Liver (tissue), 9 donors: ENCODE results near the gene ORC2. TPM values are rescaled to one million over a fixed set of nuclear protein-coding genes. Genes with fewer than 3 reads are reported as not detected.

Experiments used
- DNase-seq: peaks from one replicate; pipeline ENCODE4 v3.0.0-alpha.2; 2017; ENCODE audit warnings: low spot score
- H3K27ac ChIP-seq, 2 donors: one replicate each; pipeline ENCODE4 v1.7.0; 2013; ENCODE audit warnings: inconsistent platforms in 2 of 2, low read length in 2 of 2, control low read depth in 1 of 2, low read depth in 1 of 2, mild to moderate bottlenecking in 1 of 2
- H3K27me3 ChIP-seq, 4 donors: one replicate each; pipeline versions ENCODE4 v1.6.1 to v1.7.0; 2013; ENCODE audit warnings: low read length in 3 of 4, inconsistent platforms in 1 of 4, mild to moderate bottlenecking in 1 of 4, moderate library complexity in 1 of 4; ENCODE audit not compliant: control insufficient read depth in 4 of 4, insufficient read depth in 4 of 4
- H3K36me3 ChIP-seq, 4 donors: one replicate each; pipeline versions ENCODE4 v1.6.1 to v1.7.0; 2013; ENCODE audit warnings: low read length in 3 of 4, mild to moderate bottlenecking in 3 of 4, low read depth in 1 of 4, moderate library complexity in 1 of 4; ENCODE audit not compliant: control insufficient read depth in 4 of 4, insufficient read depth in 3 of 4
- H3K4me1 ChIP-seq, 4 donors: one replicate each; pipeline versions ENCODE4 v1.6.1 to v1.7.0; 2013; ENCODE audit warnings: low read length in 3 of 4, mild to moderate bottlenecking in 3 of 4, moderate library complexity in 1 of 4; ENCODE audit not compliant: control insufficient read depth in 4 of 4, insufficient read depth in 4 of 4
- H3K4me3 ChIP-seq, 3 donors: one replicate each; pipeline versions ENCODE4 v1.6.1 to v1.7.0; 2013; ENCODE audit warnings: low read length in 3 of 3, control low read depth in 1 of 3, low read depth in 1 of 3, mild to moderate bottlenecking in 1 of 3
- H3K9ac ChIP-seq, 2 donors: one replicate each; pipeline ENCODE4 v1.7.0; 2013; ENCODE audit warnings: low read length in 2 of 2, mild to moderate bottlenecking in 2 of 2, moderate library complexity in 2 of 2, control low read depth in 1 of 2, low read depth in 1 of 2
- H3K9me3 ChIP-seq, 4 donors: one replicate each; pipeline versions ENCODE4 v1.6.1 to v1.7.0; 2013; ENCODE audit warnings: low read length in 3 of 4; ENCODE audit not compliant: control insufficient read depth in 4 of 4
- ATF3 ChIP-seq: IDR thresholded peaks from 2 replicates; pipeline ENCODE4 v1.6.1; 2016; ENCODE audit warnings: antibody characterized with exemption
- EGR1 ChIP-seq, 2 donors: IDR thresholded peaks; 2 replicates each; pipeline ENCODE4 v1.6.1; 2016 to 2018; ENCODE audit warnings: antibody characterized with exemption in 2 of 2, low read depth in 2 of 2
- FOXA1 ChIP-seq: IDR thresholded peaks from 2 replicates; pipeline ENCODE4 v1.6.1; 2016; ENCODE audit warnings: antibody characterized with exemption
- FOXA2 ChIP-seq: IDR thresholded peaks from 2 replicates; pipeline ENCODE4 v1.6.1; 2016; ENCODE audit warnings: antibody characterized with exemption
- GABPA ChIP-seq, 2 donors: IDR thresholded peaks in 1 of 2; conservative IDR thresholded peaks in 1 of 2; 2 replicates each; pipeline ENCODE4 v1.6.1; 2016; ENCODE audit warnings: antibody characterized with exemption in 2 of 2, mild to moderate bottlenecking in 1 of 2, moderate library complexity in 1 of 2
- HNF4G ChIP-seq: IDR thresholded peaks from 2 replicates; pipeline ENCODE4 v1.6.1; 2016; ENCODE audit warnings: antibody characterized with exemption
- JUND ChIP-seq, 2 donors: IDR thresholded peaks; 2 replicates each; pipeline ENCODE4 v1.6.1; 2016; ENCODE audit warnings: antibody characterized with exemption in 2 of 2
- MAX ChIP-seq: IDR thresholded peaks from 2 replicates; pipeline ENCODE4 v1.6.1; 2016; ENCODE audit warnings: antibody characterized with exemption
- RAD21 ChIP-seq, 2 donors: IDR thresholded peaks; 2 replicates each; pipeline ENCODE4 v1.6.1; 2016; ENCODE audit warnings: antibody characterized with exemption in 2 of 2, mild to moderate bottlenecking in 2 of 2
- RXRA ChIP-seq, 2 donors: IDR thresholded peaks; 2 replicates each; pipeline ENCODE4 v1.6.1; 2017 to 2018; ENCODE audit warnings: antibody characterized with exemption in 2 of 2, mild to moderate bottlenecking in 1 of 2
- YY1 ChIP-seq: IDR thresholded peaks from 2 replicates; pipeline ENCODE4 v1.6.1; 2016; ENCODE audit warnings: antibody characterized with exemption, mild to moderate bottlenecking
- ZBTB33 ChIP-seq: IDR thresholded peaks from 2 replicates; pipeline ENCODE4 v1.6.1; 2016; ENCODE audit warnings: antibody characterized with exemption
- WGBS: extraction: QIAGEN DNeasy Blood & Tissue Kit; methylation state at CpG from one replicate; pipeline ENCODE4 v1.1.7; 2013; 5-methylcytosine and 5-hydroxymethylcytosine counted together
- polyA plus RNA-seq, 2 donors: library from polyadenylated mRNA; stranded (reverse) in 1 of 2; unstranded in 1 of 2; fragments of 200-250 nt in 1 of 2; fragments of >200 nt in 1 of 2; fragmentation: Nextera tagmentation in 1 of 2; extraction: Ambion mirVana in 1 of 2; gene quantifications; one replicate each; pipeline versions ENCODE4 v1.2.1 to v1.2.3, GENCODE V29; 2013 to 2015
- total RNA-seq, 2 donors: library from RNA; depleted of rRNA; stranded (reverse); fragments of >200 nt; gene quantifications; one replicate each; pipeline ENCODE4 v1.2.3, GENCODE V29; 2014
- donor health status: healthy.
- donor health status: healthy.
- donor health status: healthy.
- donor health status: healthy.
- donor health status: healthy.

ORC2 gene
- total and polyA plus RNA-seq, 4 donors: 2.0 to 13.2 (median 11.6) TPM

GRCh38 chr2:201006704-201007103 is 43.2 kb upstream of the ORC2 start:
- H3K4me1 ChIP-seq: peaks cover 0 to 7% (median 2%) of the 10 kb centered on the region in 4 donors
- TF ChIP-seq FOXA1: no peak
- no peak for TF ChIP-seq MAX
- no peak for TF ChIP-seq HNF4G
- no peak for TF ChIP-seq ZBTB33
- TF ChIP-seq RXRA (IDR thresholded peaks at IDR 0.05): no peak
- no peak for TF ChIP-seq ATF3
- no peak for TF ChIP-seq GABPA (IDR thresholded peaks at IDR 0.05 in 1 of 2, conservative IDR thresholded peaks at IDR 0.05 in 1 of 2)
- no peak for TF ChIP-seq RAD21 (IDR thresholded peaks at IDR 0.05)
- no peak for TF ChIP-seq YY1
- no peak for TF ChIP-seq JUND (IDR thresholded peaks at IDR 0.05)
- no peak overlapping the region for H3K4me3 ChIP-seq
- no peak overlapping the region for H3K9ac ChIP-seq
- no peak for DNase-seq
- H3K27ac ChIP-seq: no peak overlapping the region
- peaks cover 0 to 15% (median 7%) of the 10 kb centered on the region in 4 donors for H3K36me3 ChIP-seq
- H3K9me3 ChIP-seq: no peaks in the 10 kb centered on the region
- H3K27me3 ChIP-seq: no peaks in the 10 kb centered on the region

- Histone ChIP-seq H3K27me3 (no peaks in the 10 kb centered on the region), H3K4me3 (no peak overlapping the region), H3K9ac (no peak overlapping the region), H3K4me1 (peaks cover 0 to 7% (median 2%) of the 10 kb centered on the region in 4 donors), H3K9me3 (no peaks in the 10 kb centered on the region), H3K27ac (no peak overlapping the region), H3K36me3 (peaks cover 2 to 18% (median 7%) of the 10 kb centered on the region in 4 donors)
- no peak for DNase-seq
- whole genome bisulfite sequencing: 97% methylated on average over 3 of the region's 3 CpGs
- TF ChIP-seq YY1: no peak
- no peak for TF ChIP-seq HNF4G
- no peak for TF ChIP-seq EGR1 (IDR thresholded peaks at IDR 0.05; ENCODE audit: low read depth in 2 of 2)
- TF ChIP-seq ZBTB33: no peak
- no peak for TF ChIP-seq FOXA1
- no peak for TF ChIP-seq FOXA2
Measured at GRCh38 chr2:201004370-201004769, 40.9 kb upstream of the ORC2 start.

GRCh38 chr2:200993097-200993496 is 29.6 kb upstream of the ORC2 start:
- Histone ChIP-seq H3K9ac (no peak overlapping the region), H3K36me3 (peaks cover 4 to 51% (median 32%) of the 10 kb centered on the region in 4 donors)
- WGBS: 96% methylated on average over 3 of the region's 3 CpGs

More at GRCh38 chr2:200993097-200993496, 29.6 kb upstream of the ORC2 start:
- DNase-seq: no peak
- H3K9me3 ChIP-seq: no peaks in the 10 kb centered on the region
- no peaks in the 10 kb centered on the region for H3K27me3 ChIP-seq
- no peak overlapping the region for H3K27ac ChIP-seq
- TF ChIP-seq FOXA2: no peak
- H3K4me3 ChIP-seq: no peak overlapping the region
- no peaks in the 10 kb centered on the region for H3K4me1 ChIP-seq
